HepG2 (cell line): ENCODE data around the gene REEP6. TPM values are rescaled to one million over a fixed set of nuclear protein-coding genes. Genes with fewer than 3 reads are reported as not detected.
A peak's percentile ranks its signal among the peaks of the same experiment; 100 is the strongest.

Experiments
- CEBPB ChIP-seq: IDR thresholded peaks from 2 replicates; pipeline ENCODE4 v1.6.1; 2011; ENCODE audit warnings: low read depth, low read length, improper control_type of control experiment, borderline replicate concordance
- DR1 ChIP-seq: sonication (generic); formaldehyde crosslinking; IDR thresholded peaks from 2 replicates; pipeline ENCODE4 v1.8.0; 2021; ENCODE audit warnings: mild to moderate bottlenecking, missing genetic modification reagents, inconsistent platforms
- ELF4 ChIP-seq: sonication (generic); formaldehyde crosslinking; IDR thresholded peaks from 2 replicates; pipeline ENCODE4 v1.5.0; 2020; ENCODE audit warnings: missing genetic modification reagents, mild to moderate bottlenecking, moderate library complexity, borderline replicate concordance
- KAT2B ChIP-seq: fragments of 150-350 bp; IDR thresholded peaks from 2 replicates; pipeline ENCODE4 v1.6.1; 2014; ENCODE audit warnings: low read depth, low read length, borderline replicate concordance
- KLF12 ChIP-seq: sonication (generic); formaldehyde crosslinking; IDR thresholded peaks from 2 replicates; pipeline ENCODE4 v1.4.0; 2020; ENCODE audit warnings: missing genetic modification reagents, borderline replicate concordance
- MXD4 ChIP-seq: IDR thresholded peaks from 2 replicates; pipeline ENCODE4 v1.6.1; 2016; ENCODE audit warnings: mild to moderate bottlenecking, missing biosample characterization, missing genetic modification reagents
- NBN ChIP-seq: fragments of 450-650 bp; conservative IDR thresholded peaks from 2 replicates; pipeline ENCODE4 v1.6.1; 2017
- NPAS2 ChIP-seq: sonication (generic); formaldehyde crosslinking; IDR thresholded peaks from 2 replicates; pipeline ENCODE4 v1.8.0; 2022; ENCODE audit warnings: mild to moderate bottlenecking, missing genetic modification reagents, borderline replicate concordance
- SMC3 ChIP-seq: IDR thresholded peaks from 2 replicates; pipeline ENCODE4 v1.6.1; 2011; ENCODE audit warnings: low read length, improper control_type of control experiment
- ZBTB46 ChIP-seq: sonication (generic); formaldehyde crosslinking; IDR thresholded peaks from 2 replicates; pipeline ENCODE4 v1.4.0; 2020; ENCODE audit warnings: mild to moderate bottlenecking, missing genetic modification reagents, borderline replicate concordance
- ZNF143 ChIP-seq: sonication (generic); formaldehyde crosslinking; IDR thresholded peaks from 2 replicates; pipeline ENCODE4 v1.4.0; 2020; ENCODE audit warnings: missing genetic modification reagents
- ZNF225 ChIP-seq: sonication (generic); formaldehyde crosslinking; IDR thresholded peaks from 2 replicates; pipeline ENCODE4 v1.4.0; 2020; ENCODE audit warnings: mild to moderate bottlenecking, missing genetic modification reagents
- ZNF235 ChIP-seq: sonication (generic); formaldehyde crosslinking; IDR thresholded peaks from 2 replicates; pipeline ENCODE4 v1.8.1; 2023; ENCODE audit warnings: mild to moderate bottlenecking, missing genetic modification reagents, borderline replicate concordance
- ZNF256 ChIP-seq: sonication (generic); formaldehyde crosslinking; conservative IDR thresholded peaks from 2 replicates; pipeline ENCODE4 v1.4.0; 2020; ENCODE audit warnings: missing genetic modification reagents
- ZNF292 ChIP-seq: sonication (generic); formaldehyde crosslinking; IDR thresholded peaks from 2 replicates; pipeline ENCODE4 v1.8.1; 2022; ENCODE audit warnings: mild to moderate bottlenecking, low read depth, missing genetic modification reagents, borderline replicate concordance
- ZNF569 ChIP-seq: sonication (generic); formaldehyde crosslinking; IDR thresholded peaks from 2 replicates; pipeline ENCODE4 v1.5.0; 2020; ENCODE audit warnings: mild to moderate bottlenecking, missing genetic modification reagents, moderate library complexity, borderline replicate concordance
- polyA plus RNA-seq, 8 experiments: library from polyadenylated mRNA; depleted of rRNA in 3 of 8; stranded (reverse) in 7 of 8; unstranded in 1 of 8; fragments of >200 nt; fragmentation: Illumina TruSeq in 4 of 8; extraction: Trizol in 4 of 8; gene quantifications; 2 replicates each; pipeline versions ENCODE4 v1.2.1 to v1.2.3, GENCODE V29; 2011 to 2016; ENCODE audit warnings: low read depth in 4 of 8, missing spikeins in 1 of 8, mixed read lengths in 1 of 8; ENCODE audit not compliant: insufficient read depth in 1 of 8
- total RNA-seq, 5 experiments: library from RNA; depleted of rRNA; stranded (reverse); fragments of >200 nt; fragmentation: Illumina TruSeq; extraction: Trizol; gene quantifications; 2 replicates each; pipeline ENCODE4 v1.2.3, GENCODE V29; 2016; ENCODE audit warnings: low read depth in 1 of 5
- TF ChIP-seq, protein P1 (sequence below): sonication (generic); formaldehyde crosslinking; IDR thresholded peaks from 2 replicates; pipeline ENCODE4 v1.5.1; 2020; ENCODE audit warnings: mild to moderate bottlenecking, missing genetic modification reagents, borderline replicate concordance
- TF ChIP-seq, protein P2 (sequence below): sonication (generic); formaldehyde crosslinking; IDR thresholded peaks from 2 replicates; pipeline ENCODE4 v1.8.1; 2023; ENCODE audit warnings: mild to moderate bottlenecking, inconsistent platforms, moderate library complexity, missing genetic modification reagents, borderline replicate concordance
- TF ChIP-seq, protein P3 (sequence below): sonication (generic); formaldehyde crosslinking; conservative IDR thresholded peaks from 2 replicates; pipeline ENCODE4 v1.8.1; 2023; ENCODE audit warnings: missing genetic modification reagents

Gene REEP6
- total and polyA plus RNA-seq, 2 of the 13 experiments (the other 11 are each of a cell fraction or from before 2014, with no cell fraction given) = 10.0 to 28.8 TPM

DNA sequence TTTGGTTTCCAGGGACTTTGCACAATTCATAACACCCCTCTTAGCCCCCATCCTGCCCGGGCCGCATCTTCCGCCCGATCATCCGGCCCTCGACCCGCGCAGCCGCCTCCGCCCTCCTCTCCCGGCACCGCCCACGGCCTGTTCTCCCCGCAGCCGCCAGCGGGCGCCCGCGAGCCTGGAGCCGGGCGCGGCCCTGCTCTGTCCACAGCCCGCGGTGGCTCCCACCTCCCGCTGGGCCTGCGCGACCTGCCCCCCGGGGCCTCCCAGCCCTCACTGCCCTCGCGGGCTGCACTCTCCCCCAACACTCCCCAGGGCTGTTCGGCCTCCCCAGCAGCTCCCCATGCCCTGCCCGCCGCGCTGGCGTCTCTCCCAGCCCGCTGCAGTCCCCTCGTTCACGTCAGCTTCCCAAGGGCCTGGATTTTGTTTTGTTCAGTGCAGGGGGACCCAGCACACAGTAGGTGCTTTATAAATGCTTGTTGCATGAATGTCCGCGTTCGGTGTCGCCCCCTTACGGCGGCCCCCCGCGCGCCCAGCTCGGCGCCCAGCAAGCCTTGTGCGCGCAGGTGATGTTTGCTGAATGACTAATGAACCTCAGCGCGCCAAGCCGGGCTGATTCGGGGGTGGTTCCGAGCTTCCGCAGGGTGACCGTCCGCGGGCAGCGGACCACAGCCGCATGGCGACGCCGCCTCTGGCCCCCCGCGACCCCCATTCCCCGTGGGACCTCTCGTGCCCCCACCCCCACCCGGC is 45.6 kb upstream of the REEP6 start (continued):
- TF ChIP-seq, protein P1, sequence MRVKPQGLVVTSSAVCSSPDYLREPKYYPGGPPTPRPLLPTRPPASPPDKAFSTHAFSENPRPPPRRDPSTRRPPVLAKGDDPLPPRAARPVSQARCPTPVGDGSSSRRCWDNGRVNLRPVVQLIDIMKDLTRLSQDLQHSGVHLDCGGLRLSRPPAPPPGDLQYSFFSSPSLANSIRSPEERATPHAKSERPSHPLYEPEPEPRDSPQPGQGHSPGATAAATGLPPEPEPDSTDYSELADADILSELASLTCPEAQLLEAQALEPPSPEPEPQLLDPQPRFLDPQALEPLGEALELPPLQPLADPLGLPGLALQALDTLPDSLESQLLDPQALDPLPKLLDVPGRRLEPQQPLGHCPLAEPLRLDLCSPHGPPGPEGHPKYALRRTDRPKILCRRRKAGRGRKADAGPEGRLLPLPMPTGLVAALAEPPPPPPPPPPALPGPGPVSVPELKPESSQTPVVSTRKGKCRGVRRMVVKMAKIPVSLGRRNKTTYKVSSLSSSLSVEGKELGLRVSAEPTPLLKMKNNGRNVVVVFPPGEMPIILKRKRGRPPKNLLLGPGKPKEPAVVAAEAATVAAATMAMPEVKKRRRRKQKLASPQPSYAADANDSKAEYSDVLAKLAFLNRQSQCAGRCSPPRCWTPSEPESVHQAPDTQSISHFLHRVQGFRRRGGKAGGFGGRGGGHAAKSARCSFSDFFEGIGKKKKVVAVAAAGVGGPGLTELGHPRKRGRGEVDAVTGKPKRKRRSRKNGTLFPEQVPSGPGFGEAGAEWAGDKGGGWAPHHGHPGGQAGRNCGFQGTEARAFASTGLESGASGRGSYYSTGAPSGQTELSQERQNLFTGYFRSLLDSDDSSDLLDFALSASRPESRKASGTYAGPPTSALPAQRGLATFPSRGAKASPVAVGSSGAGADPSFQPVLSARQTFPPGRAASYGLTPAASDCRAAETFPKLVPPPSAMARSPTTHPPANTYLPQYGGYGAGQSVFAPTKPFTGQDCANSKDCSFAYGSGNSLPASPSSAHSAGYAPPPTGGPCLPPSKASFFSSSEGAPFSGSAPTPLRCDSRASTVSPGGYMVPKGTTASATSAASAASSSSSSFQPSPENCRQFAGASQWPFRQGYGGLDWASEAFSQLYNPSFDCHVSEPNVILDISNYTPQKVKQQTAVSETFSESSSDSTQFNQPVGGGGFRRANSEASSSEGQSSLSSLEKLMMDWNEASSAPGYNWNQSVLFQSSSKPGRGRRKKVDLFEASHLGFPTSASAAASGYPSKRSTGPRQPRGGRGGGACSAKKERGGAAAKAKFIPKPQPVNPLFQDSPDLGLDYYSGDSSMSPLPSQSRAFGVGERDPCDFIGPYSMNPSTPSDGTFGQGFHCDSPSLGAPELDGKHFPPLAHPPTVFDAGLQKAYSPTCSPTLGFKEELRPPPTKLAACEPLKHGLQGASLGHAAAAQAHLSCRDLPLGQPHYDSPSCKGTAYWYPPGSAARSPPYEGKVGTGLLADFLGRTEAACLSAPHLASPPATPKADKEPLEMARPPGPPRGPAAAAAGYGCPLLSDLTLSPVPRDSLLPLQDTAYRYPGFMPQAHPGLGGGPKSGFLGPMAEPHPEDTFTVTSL = no peak
- peak; percentile 16; the same call in 1 of the 2 replicates for TF ChIP-seq ZNF143 (CRISPR knock-in tag)
- no peak for TF ChIP-seq SMC3
- no peak for TF ChIP-seq ZNF569 (CRISPR knock-in tag)
- TF ChIP-seq NPAS2 (CRISPR knock-in tag) = no peak
- no peak for TF ChIP-seq KAT2B
- TF ChIP-seq ZNF256 (CRISPR knock-in tag) = no peak
- TF ChIP-seq ZBTB46 = no peak
- TF ChIP-seq KLF12 (CRISPR knock-in tag) = peak; percentile 93
- TF ChIP-seq, protein P2, sequence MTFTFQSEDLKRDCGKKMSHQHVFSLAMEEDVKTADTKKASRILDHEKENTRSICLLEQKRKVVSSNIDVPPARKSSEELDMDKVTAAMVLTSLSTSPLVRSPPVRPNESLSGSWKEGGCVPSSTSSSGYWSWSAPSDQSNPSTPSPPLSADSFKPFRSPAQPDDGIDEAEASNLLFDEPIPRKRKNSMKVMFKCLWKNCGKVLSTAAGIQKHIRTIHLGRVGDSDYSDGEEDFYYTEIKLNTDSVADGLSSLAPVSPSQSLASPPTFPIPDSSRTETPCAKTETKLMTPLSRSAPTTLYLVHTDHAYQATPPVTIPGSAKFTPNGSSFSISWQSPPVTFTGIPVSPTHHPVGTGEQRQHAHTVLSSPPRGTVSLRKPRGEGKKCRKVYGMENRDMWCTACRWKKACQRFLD (CRISPR knock-in tag) = no peak
- TF ChIP-seq ZNF225 (CRISPR knock-in tag) = 0 out of 2 replicates have a peak, but pooled peaks have one; percentile 21
- TF ChIP-seq NBN = no peak
- no peak; the same call in 1 of the 2 replicates for TF ChIP-seq ZNF235 (CRISPR knock-in tag)
- TF ChIP-seq CEBPB = no peak
- no peak for TF ChIP-seq MXD4 (CRISPR knock-in tag)
- TF ChIP-seq DR1 (CRISPR knock-in tag) = no peak
- no peak for TF ChIP-seq ELF4
- no peak for TF ChIP-seq ZNF292 (CRISPR knock-in tag)
- TF ChIP-seq, protein P3, sequence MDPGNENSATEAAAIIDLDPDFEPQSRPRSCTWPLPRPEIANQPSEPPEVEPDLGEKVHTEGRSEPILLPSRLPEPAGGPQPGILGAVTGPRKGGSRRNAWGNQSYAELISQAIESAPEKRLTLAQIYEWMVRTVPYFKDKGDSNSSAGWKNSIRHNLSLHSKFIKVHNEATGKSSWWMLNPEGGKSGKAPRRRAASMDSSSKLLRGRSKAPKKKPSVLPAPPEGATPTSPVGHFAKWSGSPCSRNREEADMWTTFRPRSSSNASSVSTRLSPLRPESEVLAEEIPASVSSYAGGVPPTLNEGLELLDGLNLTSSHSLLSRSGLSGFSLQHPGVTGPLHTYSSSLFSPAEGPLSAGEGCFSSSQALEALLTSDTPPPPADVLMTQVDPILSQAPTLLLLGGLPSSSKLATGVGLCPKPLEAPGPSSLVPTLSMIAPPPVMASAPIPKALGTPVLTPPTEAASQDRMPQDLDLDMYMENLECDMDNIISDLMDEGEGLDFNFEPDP (CRISPR knock-in tag) = no peak
